Osteoblast (primary cell): ENCODE data around the gene CCSER1. TPM values are rescaled to one million over a fixed set of nuclear protein-coding genes. Genes with fewer than 3 reads are reported as not detected.

ENCODE experiments used
- DNase-seq: peaks from one replicate; pipeline ENCODE4 v3.0.0; 2011; ENCODE audit warnings: low spot score, mixed read lengths; ENCODE audit not compliant: insufficient read length; ENCODE audit errors: missing footprints
- H2AFZ ChIP-seq: 2 replicates; pipeline ENCODE4 v1.6.0; 2011; ENCODE audit warnings: mild to moderate bottlenecking, low read length
- H3K27ac ChIP-seq: 2 replicates; pipeline ENCODE4 v1.5.1; 2011; ENCODE audit warnings: mild to moderate bottlenecking, low read depth, low read length, moderate library complexity
- H3K27me3 ChIP-seq: 2 replicates; pipeline ENCODE4 v1.6.0; 2012; ENCODE audit warnings: mild to moderate bottlenecking, control low read depth, inconsistent platforms, low read length, moderate library complexity; ENCODE audit not compliant: insufficient read depth
- H3K36me3 ChIP-seq: 2 replicates; pipeline ENCODE4 v1.5.1; 2011; ENCODE audit warnings: mild to moderate bottlenecking, low read length, control low read depth, moderate library complexity; ENCODE audit not compliant: insufficient read depth
- H3K4me1 ChIP-seq: 2 replicates; pipeline ENCODE4 v1.5.1; 2011; ENCODE audit warnings: mild to moderate bottlenecking, low read length, control low read depth, moderate library complexity; ENCODE audit not compliant: insufficient read depth
- H3K4me2 ChIP-seq: 2 replicates; pipeline ENCODE4 v1.6.0; 2011; ENCODE audit warnings: mild to moderate bottlenecking, low read length; ENCODE audit not compliant: insufficient read depth
- H3K4me3 ChIP-seq: fragments of 200-600 bp; sonication (generic); 3 replicates; pipeline ENCODE4 v1.5.1; 2012; ENCODE audit warnings: mild to moderate bottlenecking, low read length, inconsistent platforms; ENCODE audit not compliant: insufficient read depth
- H3K79me2 ChIP-seq: 2 replicates; pipeline ENCODE4 v1.6.0; 2012; ENCODE audit warnings: mild to moderate bottlenecking, low read length, control low read depth, inconsistent platforms; ENCODE audit not compliant: insufficient read depth
- H3K9me3 ChIP-seq: 2 replicates; pipeline ENCODE4 v1.5.1; 2011; ENCODE audit warnings: low read depth, low read length, control low read depth
- H4K20me1 ChIP-seq: 2 replicates; pipeline ENCODE4 v1.6.0; 2012; ENCODE audit warnings: mild to moderate bottlenecking, low read length, control low read depth; ENCODE audit not compliant: insufficient read depth
- CTCF ChIP-seq: IDR thresholded peaks from 2 replicates; pipeline ENCODE4 v1.5.1; 2011; ENCODE audit warnings: mild to moderate bottlenecking, low read depth, low read length, moderate library complexity; ENCODE audit errors: extremely low read depth
- total RNA-seq: library from RNA; depleted of rRNA; stranded (reverse); fragments of >200 nt; gene quantifications from 2 replicates; pipeline ENCODE4 v1.2.3, GENCODE V29; 2012

The CCSER1 gene
- total RNA-seq, 1 donor = under 0.01 TPM

GRCh38 chr4:91359041-91360031 is 1232.1 kb downstream of the CCSER1 start:
- Histone ChIP-seq H3K27me3 (no peaks in the 10 kb centered on the region), H3K4me2 (no peak overlapping the region), H2AFZ (no peak overlapping the region), H3K4me1 (no peaks in the 10 kb centered on the region), H3K9me3 (no peaks in the 10 kb centered on the region), H3K4me3 (no peak overlapping the region), H3K27ac (no peak overlapping the region), H3K36me3 (no peaks in the 10 kb centered on the region), H3K79me2 (no peaks in the 10 kb centered on the region), H4K20me1 (no peaks in the 10 kb centered on the region)
- DNase-seq = no peak
- no peak for TF ChIP-seq CTCF

DNA sequence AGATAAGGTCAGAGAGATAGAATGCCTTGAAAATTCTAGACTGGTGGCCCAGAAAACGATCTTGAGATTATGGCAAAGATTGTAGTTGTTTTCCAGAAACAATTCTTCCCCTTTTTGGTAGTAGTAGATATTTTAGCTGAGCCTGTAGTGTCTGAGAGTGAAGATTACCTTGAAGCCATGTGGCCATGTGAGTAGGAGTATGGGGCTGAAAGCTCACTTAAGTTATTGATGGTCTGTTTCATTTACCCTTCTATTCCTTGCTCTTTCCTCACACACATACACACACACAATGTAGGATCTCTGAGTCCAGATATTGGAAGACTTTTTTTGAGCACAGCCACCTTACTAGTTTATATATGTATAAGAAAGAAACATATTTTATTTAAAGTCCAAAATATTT is 1234.9 kb downstream of the CCSER1 start:
- H3K4me3 ChIP-seq = no peak overlapping the region
- H3K4me1 ChIP-seq = no peaks in the 10 kb centered on the region
- no peaks in the 10 kb centered on the region for H3K36me3 ChIP-seq
- no peaks in the 10 kb centered on the region for H4K20me1 ChIP-seq
- TF ChIP-seq CTCF = no peak
- no peak overlapping the region for H3K4me2 ChIP-seq
- no peaks in the 10 kb centered on the region for H3K27me3 ChIP-seq
- H3K27ac ChIP-seq = no peak overlapping the region
- no peaks in the 10 kb centered on the region for H3K79me2 ChIP-seq
- DNase-seq = no peak
- H2AFZ ChIP-seq = no peak overlapping the region
- no peaks in the 10 kb centered on the region for H3K9me3 ChIP-seq

DNA sequence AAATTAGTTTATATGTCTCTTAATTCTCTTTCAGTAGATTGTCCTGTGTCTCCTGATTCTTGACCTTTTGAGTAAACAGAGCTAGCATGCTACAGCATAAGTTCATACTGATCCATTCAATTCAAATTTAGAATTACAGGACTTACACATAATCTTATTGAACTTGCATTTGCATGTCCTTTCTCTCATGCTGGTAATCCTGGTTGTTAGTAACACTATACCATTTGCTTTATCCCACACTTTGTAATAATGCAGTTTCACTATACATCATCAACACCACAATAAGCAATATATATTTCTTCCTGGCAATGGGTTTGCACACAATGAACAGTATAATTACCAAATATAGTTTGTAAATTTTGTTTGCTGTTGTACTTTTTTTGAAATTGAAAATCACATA is 1239.4 kb downstream of the CCSER1 start:
- no peaks in the 10 kb centered on the region for H3K36me3 ChIP-seq

More for the DNA sequence above, 1239.4 kb downstream of the CCSER1 start:
- Histone ChIP-seq H3K4me3 (no peak overlapping the region), H3K4me1 (no peaks in the 10 kb centered on the region), H3K4me2 (no peak overlapping the region), H3K27me3 (no peaks in the 10 kb centered on the region), H3K27ac (no peak overlapping the region), H4K20me1 (no peaks in the 10 kb centered on the region), H2AFZ (no peak overlapping the region), H3K79me2 (no peaks in the 10 kb centered on the region), H3K9me3 (no peaks in the 10 kb centered on the region)
- TF ChIP-seq CTCF = no peak
- no peak for DNase-seq
